ENCODE results near the gene VEZF1. TPM values are rescaled to one million over a fixed set of nuclear protein-coding genes. Genes with fewer than 3 reads are reported as not detected.

The VEZF1 gene
- total and polyA plus RNA-seq, 2 donors (not counting 3 experiments of a cell fraction or from before 2014, with no cell fraction given): 27.8 to 59.0 TPM

DNA sequence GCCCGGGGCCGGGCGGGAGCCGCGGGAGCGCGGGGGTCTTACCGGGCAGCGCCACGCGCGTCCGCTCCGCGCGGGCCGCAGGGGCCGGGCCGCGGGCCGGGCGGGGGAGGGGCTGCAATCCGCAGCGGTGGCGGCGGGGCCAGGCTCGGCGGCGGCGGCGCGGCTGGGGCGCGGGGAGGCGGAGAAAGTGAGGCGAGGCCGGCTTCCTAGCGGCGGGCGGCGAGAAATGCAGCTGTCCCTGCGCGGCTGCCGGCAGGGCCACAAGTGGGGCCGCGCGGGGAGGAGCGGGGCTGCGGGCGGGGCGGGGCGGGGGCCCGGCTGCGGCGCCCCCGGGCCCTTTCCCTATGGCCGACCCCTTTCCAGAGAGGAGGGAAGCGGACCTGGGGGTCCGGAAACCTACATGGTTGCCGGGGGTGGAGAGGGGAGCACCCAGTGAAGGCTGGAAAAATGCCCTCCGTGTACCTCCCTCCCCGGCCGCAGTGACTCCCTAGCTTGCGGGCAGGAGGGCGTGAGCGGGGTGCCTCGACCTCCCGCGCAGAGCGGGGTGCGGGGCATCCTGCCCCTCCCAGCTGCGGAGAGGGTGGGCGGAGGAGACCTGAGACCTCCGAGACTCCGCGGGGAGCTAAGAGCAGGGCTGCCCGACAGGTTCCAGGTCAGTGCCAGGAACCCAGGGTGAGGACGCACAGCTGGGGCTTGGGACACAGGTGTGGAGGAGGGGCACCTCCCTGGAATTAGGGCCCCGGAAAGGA is 32.7 kb downstream of the VEZF1 start, which contains the start of gene CUEDC1:
Gene CUEDC1, minus strand, starts transcription at position 230 of the 749 bp plus-strand sequence. CDS start 69,848 bp downstream, outside the sequence.
- no peaks in the 10 kb centered on the region for H4K20me1 ChIP-seq (replicated peaks; ENCODE audit: control insufficient read depth, extremely low read depth, insufficient read depth, low read length)
- FAIRE-seq: peak; percentile 50
- TF ChIP-seq, protein P1, sequence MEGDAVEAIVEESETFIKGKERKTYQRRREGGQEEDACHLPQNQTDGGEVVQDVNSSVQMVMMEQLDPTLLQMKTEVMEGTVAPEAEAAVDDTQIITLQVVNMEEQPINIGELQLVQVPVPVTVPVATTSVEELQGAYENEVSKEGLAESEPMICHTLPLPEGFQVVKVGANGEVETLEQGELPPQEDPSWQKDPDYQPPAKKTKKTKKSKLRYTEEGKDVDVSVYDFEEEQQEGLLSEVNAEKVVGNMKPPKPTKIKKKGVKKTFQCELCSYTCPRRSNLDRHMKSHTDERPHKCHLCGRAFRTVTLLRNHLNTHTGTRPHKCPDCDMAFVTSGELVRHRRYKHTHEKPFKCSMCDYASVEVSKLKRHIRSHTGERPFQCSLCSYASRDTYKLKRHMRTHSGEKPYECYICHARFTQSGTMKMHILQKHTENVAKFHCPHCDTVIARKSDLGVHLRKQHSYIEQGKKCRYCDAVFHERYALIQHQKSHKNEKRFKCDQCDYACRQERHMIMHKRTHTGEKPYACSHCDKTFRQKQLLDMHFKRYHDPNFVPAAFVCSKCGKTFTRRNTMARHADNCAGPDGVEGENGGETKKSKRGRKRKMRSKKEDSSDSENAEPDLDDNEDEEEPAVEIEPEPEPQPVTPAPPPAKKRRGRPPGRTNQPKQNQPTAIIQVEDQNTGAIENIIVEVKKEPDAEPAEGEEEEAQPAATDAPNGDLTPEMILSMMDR (IDR thresholded peaks at IDR 0.05; ENCODE audit: extremely low read depth in 1 of 2, insufficient read depth in 1 of 2, low read depth in 1 of 2, low read length in 2 of 2): peak in 1 of 2 donors; percentile 43
- peak; percentile 23 for TF ChIP-seq POLR2A (IDR thresholded peaks at IDR 0.05; ENCODE audit: low read depth, low read length)
- TF ChIP-seq, protein P2, sequence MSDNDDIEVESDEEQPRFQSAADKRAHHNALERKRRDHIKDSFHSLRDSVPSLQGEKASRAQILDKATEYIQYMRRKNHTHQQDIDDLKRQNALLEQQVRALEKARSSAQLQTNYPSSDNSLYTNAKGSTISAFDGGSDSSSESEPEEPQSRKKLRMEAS (IDR thresholded peaks at IDR 0.05; ENCODE audit: insufficient read depth, insufficient read length): no peak
- dilution Hi-C loops (cut with MboI; ENCODE audit: extremely low pct_ligation_motif_present, low sequenced_read_pairs) (no loop called here), intact Hi-C loops (cut with micrococcal nuclease) (loop anchor here (1.0 kb wide), 2 partner anchors 63 to 97 kb away; no protein-coding TSS in a partner anchor)
- H3K4me1 ChIP-seq (ENCODE audit: control insufficient read depth, extremely low read depth, insufficient read depth, low read length): peaks cover 36% of the 10 kb centered on the region
- no peaks in the 10 kb centered on the region for H3K36me3 ChIP-seq (ENCODE audit: control insufficient read depth in 2 of 2, extremely low read depth in 1 of 2, insufficient read depth in 2 of 2, low read length in 2 of 2)
- H3K9ac ChIP-seq (replicated peaks; ENCODE audit: extremely low read depth, insufficient read depth, low read length): peak within 1 kb of the TSS; percentile 68
- no peaks in the 10 kb centered on the region for H3K9me1 ChIP-seq (replicated peaks; ENCODE audit: control insufficient read depth, extremely low read depth, insufficient read depth, low read length)
- POLR2A ChIA-PET: interaction anchor here (0.6 to 1.5 kb wide), 4 partner anchors 30 to 63 kb away, joined by 3 to 5 read pairs (median 3); no protein-coding TSS in a partner anchor
- peak; percentile 56 for DNase-seq (ENCODE audit: low read depth, low spot score)
- H3K9me3 ChIP-seq (replicated peaks; ENCODE audit: control insufficient read depth, insufficient read depth, low read length): no peaks in the 10 kb centered on the region
- peak within 1 kb of the TSS; percentile 44 for H3K27ac ChIP-seq (ENCODE audit: insufficient read depth, low read depth, low read length)
- peak within 1 kb of the TSS; percentile 69 for H2AFZ ChIP-seq (ENCODE audit: low read depth, low read length)
- CTCF ChIA-PET: interaction anchor here (0.6 to 5.3 kb wide), 30 partner anchors 9 to 172 kb away, joined by 3 to 45 read pairs (median 8); partner anchors contain the start of gene DYNLL2
- H3K27me3 ChIP-seq (ENCODE audit: control insufficient read depth in 2 of 2, insufficient read depth in 2 of 2, low read length in 2 of 2): peaks cover 2 to 7% of the 10 kb centered on the region in 2 experiments
- no TSS peak for BruUV-seq (replicated peaks)
- H3K79me2 ChIP-seq (ENCODE audit: control insufficient read depth, insufficient read depth, low read length): peaks cover 4% of the 10 kb centered on the region
- H3K4me3 ChIP-seq (replicated peaks in 1 of 3; ENCODE audit: insufficient read depth in 1 of 3, low read depth in 1 of 3, low read length in 3 of 3): peak within 1 kb of the TSS; percentile 57 to 88 (median 77)
- peak within 1 kb of the TSS; percentile 65 for H3K4me2 ChIP-seq (ENCODE audit: insufficient read depth, low read length)

All from endothelial cell of umbilical vein (primary cell).